ENCODE measurements around the gene ZSCAN25.
"Not testable (repeated sequence)": the region's sequence is repeated elsewhere in the genome, so short reads cannot be mapped to it uniquely, and the experiment has no call there.

Gene ZSCAN25

DNA sequence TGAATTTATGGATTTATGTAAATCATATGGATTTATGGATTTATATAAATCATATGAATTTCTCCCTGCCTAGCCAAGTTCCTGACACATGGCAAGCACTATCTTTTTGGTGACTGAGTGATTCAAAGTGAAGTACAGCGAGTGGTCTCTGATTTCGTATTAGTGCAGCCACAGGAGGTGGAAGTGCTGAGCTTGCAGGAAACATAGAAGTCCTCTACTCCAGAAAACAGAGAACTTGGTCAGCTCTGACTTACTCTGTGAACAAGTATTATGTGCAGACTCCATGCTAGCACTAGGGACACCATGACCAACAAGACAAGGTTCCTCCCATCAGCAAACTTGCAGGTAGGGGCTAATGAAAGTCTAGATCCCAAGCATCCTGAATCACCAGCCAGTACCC lies 34.5 kb downstream of the ZSCAN25 start:
- no peak for DNase-seq

DNA sequence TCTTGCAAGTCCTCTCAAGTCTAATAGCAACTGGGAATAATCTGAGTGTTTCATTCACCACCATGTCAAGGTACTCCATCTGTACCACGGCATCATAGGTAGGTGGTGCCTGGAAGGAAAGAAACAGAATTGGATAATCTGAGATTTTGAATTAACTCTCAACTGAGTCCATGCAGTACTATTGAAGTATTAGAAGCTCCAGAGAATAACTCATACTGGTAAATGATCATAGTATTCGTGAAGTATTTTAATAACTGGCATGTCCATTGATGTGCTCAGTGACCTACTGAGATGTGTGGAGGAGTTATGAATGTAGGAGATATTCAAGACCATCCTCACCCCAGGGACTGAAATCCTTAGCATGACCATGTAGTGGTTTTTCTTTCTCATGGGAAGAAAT lies 35.9 kb downstream of the ZSCAN25 start:
- no peak for DNase-seq

DNA sequence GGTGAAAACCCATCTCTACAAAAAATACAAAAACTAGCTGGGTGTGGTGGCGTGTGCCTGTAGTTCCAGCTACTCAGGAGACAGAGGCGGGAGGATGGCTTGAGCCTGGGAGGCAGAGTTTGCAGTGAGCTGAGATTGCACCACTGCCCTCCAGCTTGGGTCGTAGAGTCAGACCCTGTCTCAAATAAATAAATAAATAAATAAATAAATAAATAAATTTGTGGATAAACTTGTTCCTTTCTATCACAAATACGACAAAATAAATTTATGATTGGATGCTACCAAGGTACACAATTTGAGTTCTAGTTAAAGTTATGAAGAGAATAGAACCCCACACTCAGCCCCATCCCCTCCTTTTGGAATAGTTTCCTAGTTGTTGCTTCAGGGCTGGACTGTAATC lies 36.5 kb downstream of the ZSCAN25 start:
- DNase-seq = not testable (repeated sequence)

DNA sequence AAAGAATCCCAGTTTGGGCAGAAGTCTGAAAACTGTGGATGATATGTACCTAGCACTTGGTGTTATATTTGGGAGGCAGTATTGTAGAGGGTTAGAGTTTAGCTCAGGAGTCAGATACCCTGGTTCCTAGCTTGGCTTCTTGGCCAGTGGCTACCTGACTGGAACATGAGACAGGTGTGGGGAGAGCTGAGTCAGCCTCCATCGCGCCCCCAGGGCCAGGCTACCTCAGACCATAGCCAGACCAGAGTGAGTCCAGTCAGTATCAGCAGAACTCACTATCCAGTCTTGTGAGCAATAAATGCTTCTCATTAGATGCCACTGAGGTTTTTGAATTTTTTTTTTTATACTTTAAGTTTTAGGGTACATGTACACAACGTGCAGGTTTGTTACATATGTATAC lies 37.0 kb downstream of the ZSCAN25 start:
- no peak for DNase-seq

GRCh38 chr7:99654626-99655025 lies 37.9 kb downstream of the ZSCAN25 start:
- DNase-seq = not testable (repeated sequence)

DNA sequence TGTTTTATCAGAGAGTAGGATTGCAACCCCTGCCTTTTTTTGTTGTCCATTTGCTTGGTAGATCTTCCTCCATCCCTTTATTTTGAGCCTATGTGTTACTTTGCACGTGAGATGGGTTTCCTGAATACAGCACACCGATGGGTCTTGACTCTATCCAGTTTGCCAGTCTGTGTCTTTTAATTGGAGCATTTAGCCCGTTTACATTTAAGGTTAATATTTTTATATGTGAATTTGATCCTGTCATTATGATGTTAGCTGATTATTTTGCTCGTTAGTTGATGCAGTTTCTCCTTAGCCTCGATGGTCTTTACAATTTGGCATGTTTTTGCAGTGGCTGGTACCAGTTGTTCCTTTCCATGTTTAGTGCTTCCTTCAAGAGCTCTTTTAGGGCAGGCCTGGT lies 41.1 kb downstream of the ZSCAN25 start:
- DNase-seq = not testable (repeated sequence)

GRCh38 chr7:99665312-99666012 lies 48.7 kb downstream of the ZSCAN25 start:
- no peak for DNase-seq

- DNase-seq = no peak
Measured at GRCh38 chr7:99666013-99666395, 49.3 kb downstream of the ZSCAN25 start.

DNA sequence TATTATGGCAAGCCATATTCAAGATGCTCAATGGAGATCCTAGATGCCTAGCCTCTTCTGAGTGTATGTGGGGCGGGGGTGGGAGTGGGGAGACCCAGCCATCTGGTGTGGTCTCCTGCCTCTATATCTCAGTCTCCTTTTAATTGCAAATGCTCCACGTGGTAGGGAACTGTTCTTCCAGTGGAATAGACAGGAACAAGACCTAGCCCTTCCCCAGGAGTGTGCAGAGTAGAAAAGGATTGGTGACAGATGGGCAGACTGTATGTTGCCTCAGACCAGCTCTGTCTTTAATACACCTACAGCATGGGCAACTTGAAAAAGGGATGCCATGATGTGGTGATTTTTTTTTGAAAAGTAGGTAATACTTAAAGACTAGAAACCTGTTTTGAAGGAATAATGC lies 50.4 kb downstream of the ZSCAN25 start:
- DNase-seq = no peak

DNA sequence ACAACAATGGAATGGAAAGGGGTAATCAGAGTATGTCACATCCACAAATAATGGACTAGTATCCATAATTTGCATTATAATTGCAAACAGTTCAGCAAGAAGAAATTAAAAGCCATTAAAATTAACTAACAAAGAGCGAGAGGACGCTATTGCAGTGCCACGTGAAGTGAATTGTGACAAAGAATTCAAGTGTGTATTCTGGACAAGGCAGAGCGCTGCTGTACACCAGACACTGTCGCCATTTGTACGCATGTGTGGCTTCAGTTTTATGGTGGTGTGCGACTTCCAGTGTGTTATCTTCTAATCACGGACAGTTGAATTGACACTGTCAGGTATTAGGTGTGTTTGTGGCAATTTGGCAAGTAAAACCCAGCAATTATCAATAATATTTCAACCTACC lies 51.8 kb downstream of the ZSCAN25 start:
- no peak for DNase-seq

GRCh38 chr7:99669782-99670181 lies 53.0 kb downstream of the ZSCAN25 start:
- no peak for DNase-seq

- DNase-seq = no peak
Measured at GRCh38 chr7:99672573-99672972, 55.8 kb downstream of the ZSCAN25 start.

GRCh38 chr7:99674995-99675742 lies 58.4 kb downstream of the ZSCAN25 start:
- no peak for DNase-seq

- DNase-seq = no peak
Measured at GRCh38 chr7:99677013-99677647, 60.4 kb downstream of the ZSCAN25 start.

GRCh38 chr7:99677648-99678045 lies 60.9 kb downstream of the ZSCAN25 start:
- no peak for DNase-seq

GRCh38 chr7:99679032-99679399 lies 62.3 kb downstream of the ZSCAN25 start:
- DNase-seq = no peak

- DNase-seq = no peak
Measured at GRCh38 chr7:99679400-99680191, 62.9 kb downstream of the ZSCAN25 start, which contains the start of gene CYP3A5. Gene CYP3A5 (minus strand): TSS chr7:99679996. CDS start chr7:99679896, 100 bp downstream.
